OCI-LY7 (cell line): ENCODE results near the gene ZBTB21. TPM values are rescaled to one million over a fixed set of nuclear protein-coding genes. Genes with fewer than 3 reads are reported as not detected.

ENCODE experiments used
- BruUV-seq: library from RNA; stranded (reverse); fragments of 400-500 nt; replicated peaks from 2 replicates; lab custom pipeline; 2021; lab: Mats Ljungman, UMichigan
- CTCF ChIA-PET: fragments of 300-600 bp; sonication (Branson Sonifier 250); formaldehyde crosslinking; loops from one replicate; lab custom pipeline; 2022; ENCODE audit warnings: antibody characterized with exemption; ENCODE audit not compliant: unreplicated experiment; lab: Charles Lee
- POLR2A ChIA-PET: fragments of 300-600 bp; sonication (Branson Sonifier 250); formaldehyde crosslinking; loops from one replicate; lab custom pipeline; 2022; ENCODE audit warnings: antibody characterized with exemption; lab: Charles Lee
- DNase-seq: peaks from one replicate; pipeline ENCODE4 v3.0.0-alpha.2; 2015; ENCODE audit warnings: low spot score
- H2AFZ ChIP-seq: fragments of 200-600 bp; sonication (generic), shearing (Covaris generic); 2 replicates; pipeline ENCODE4 v1.6.1; 2014; ENCODE audit warnings: mild to moderate bottlenecking, antibody characterized with exemption, low read length, moderate library complexity
- H3K27ac ChIP-seq: fragments of 200-600 bp; sonication (generic); 2 replicates; pipeline ENCODE4 v1.5.1; 2014; ENCODE audit warnings: mixed run types, low read depth, mild to moderate bottlenecking, moderate library complexity, low read length, inconsistent platforms; ENCODE audit not compliant: poor library complexity, severe bottlenecking
- H3K36me3 ChIP-seq: fragments of 200-600 bp; sonication (generic); 2 replicates; pipeline ENCODE4 v1.6.1; 2014; ENCODE audit warnings: mild to moderate bottlenecking, antibody characterized with exemption, low read length, moderate library complexity, mixed read lengths; ENCODE audit not compliant: insufficient read depth
- H3K4me1 ChIP-seq: fragments of 200-600 bp; sonication (generic); 2 replicates; pipeline ENCODE4 v1.5.1; 2014; ENCODE audit warnings: mild to moderate bottlenecking, low read length; ENCODE audit not compliant: insufficient read depth, poor library complexity, severe bottlenecking
- H3K4me2 ChIP-seq: fragments of 200-600 bp; sonication (generic); 2 replicates; pipeline ENCODE4 v1.6.1; 2014; ENCODE audit warnings: mild to moderate bottlenecking, low read length
- H3K4me3 ChIP-seq: fragments of 200-600 bp; sonication (generic); 2 replicates; pipeline ENCODE4 v1.5.1; 2014; ENCODE audit warnings: mild to moderate bottlenecking, low read depth, low read length; ENCODE audit not compliant: poor library complexity, severe bottlenecking
- H3K79me2 ChIP-seq: fragments of 200-600 bp; sonication (generic); 2 replicates; pipeline ENCODE4 v1.6.1; 2016; ENCODE audit warnings: low read depth, mild to moderate bottlenecking, low read length, moderate library complexity, mixed read lengths; ENCODE audit not compliant: insufficient read depth
- H3K9me2 ChIP-seq: fragments of 200-600 bp; sonication (generic); 2 replicates; pipeline ENCODE4 v1.6.1; 2016; ENCODE audit warnings: mild to moderate bottlenecking, low read length, mixed read lengths; ENCODE audit not compliant: insufficient read depth
- H3K9me3 ChIP-seq: fragments of 200-600 bp; sonication (generic); 2 replicates; pipeline ENCODE4 v1.6.1; 2014; ENCODE audit warnings: mild to moderate bottlenecking, mixed run types, low read length, mixed read lengths
- H4K20me1 ChIP-seq: fragments of 200-600 bp; sonication (generic); 2 replicates; pipeline ENCODE4 v1.6.1; 2014; ENCODE audit warnings: mild to moderate bottlenecking, antibody characterized with exemption, low read length, moderate library complexity, mixed read lengths; ENCODE audit not compliant: insufficient read depth
- EZH2phosphoT487 ChIP-seq: fragments of 200-600 bp; sonication (generic); IDR thresholded peaks from 2 replicates; pipeline ENCODE4 v1.6.1; 2018; ENCODE audit warnings: low read depth, borderline replicate concordance, mild to moderate bottlenecking, mixed run types, antibody characterized with exemption, low read length, moderate library complexity, mixed read lengths
- intact Hi-C: fragments of 100-400 bp; cut with micrococcal nuclease; formaldehyde crosslinking; loops from one replicate; pipeline ENCODE4 v1.10.0; 2022; ENCODE audit not compliant: unreplicated experiment
- total RNA-seq, 2 experiments: library from RNA; depleted of rRNA in 1 of 2; stranded (reverse); fragments of >200 nt in 1 of 2; shearing (Covaris generic) in 1 of 2; gene quantifications; 2 replicates each; pipeline ENCODE4 v1.2.3, GENCODE V29; 2014 to 2022
- TF ChIP-seq, protein P1 (sequence below): fragments of 200-600 bp; sonication (generic); conservative IDR thresholded peaks from 2 replicates; pipeline ENCODE4 v1.5.1; 2014; ENCODE audit warnings: mild to moderate bottlenecking, antibody characterized with exemption, low read length, moderate library complexity, mixed read lengths

ZBTB21 gene
- total RNA-seq, 2 experiments from 2014 or later: 10.0 to 19.6 TPM

DNA sequence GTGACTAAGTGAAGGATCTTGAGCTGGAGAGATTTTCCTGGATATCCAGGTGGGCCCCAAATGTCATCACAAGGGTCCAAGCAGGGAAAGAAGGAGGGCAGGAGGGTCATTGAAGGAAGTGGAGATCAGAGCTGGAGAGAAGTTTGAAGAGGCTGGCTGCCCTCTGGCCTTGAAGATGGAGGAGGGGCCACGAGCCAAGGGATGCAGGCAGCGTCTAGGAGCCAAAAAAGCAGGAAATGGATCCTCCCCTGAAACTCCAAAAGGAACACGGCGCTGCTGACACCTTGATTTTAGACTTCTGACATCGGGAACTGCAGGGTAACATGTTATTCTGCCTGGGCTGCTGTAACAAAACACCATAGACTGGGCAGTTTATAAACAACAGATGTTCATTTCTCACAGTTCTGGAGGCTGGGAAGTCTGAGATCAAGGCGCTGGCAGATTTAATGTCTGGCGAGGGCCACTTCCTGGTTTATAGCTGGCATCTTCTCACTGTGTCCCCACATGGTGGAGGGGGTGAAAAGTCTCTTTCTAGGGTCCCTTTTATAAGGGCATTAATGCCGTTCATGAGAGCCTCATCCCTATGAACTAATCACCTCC, 28.8 kb upstream of the ZBTB21 start:
- no peaks in the 10 kb centered on the region for H3K79me2 ChIP-seq
- no peaks in the 10 kb centered on the region for H3K9me2 ChIP-seq
- H3K9me3 ChIP-seq: no peaks in the 10 kb centered on the region
- H4K20me1 ChIP-seq: no peaks in the 10 kb centered on the region
- TF ChIP-seq, protein P1, sequence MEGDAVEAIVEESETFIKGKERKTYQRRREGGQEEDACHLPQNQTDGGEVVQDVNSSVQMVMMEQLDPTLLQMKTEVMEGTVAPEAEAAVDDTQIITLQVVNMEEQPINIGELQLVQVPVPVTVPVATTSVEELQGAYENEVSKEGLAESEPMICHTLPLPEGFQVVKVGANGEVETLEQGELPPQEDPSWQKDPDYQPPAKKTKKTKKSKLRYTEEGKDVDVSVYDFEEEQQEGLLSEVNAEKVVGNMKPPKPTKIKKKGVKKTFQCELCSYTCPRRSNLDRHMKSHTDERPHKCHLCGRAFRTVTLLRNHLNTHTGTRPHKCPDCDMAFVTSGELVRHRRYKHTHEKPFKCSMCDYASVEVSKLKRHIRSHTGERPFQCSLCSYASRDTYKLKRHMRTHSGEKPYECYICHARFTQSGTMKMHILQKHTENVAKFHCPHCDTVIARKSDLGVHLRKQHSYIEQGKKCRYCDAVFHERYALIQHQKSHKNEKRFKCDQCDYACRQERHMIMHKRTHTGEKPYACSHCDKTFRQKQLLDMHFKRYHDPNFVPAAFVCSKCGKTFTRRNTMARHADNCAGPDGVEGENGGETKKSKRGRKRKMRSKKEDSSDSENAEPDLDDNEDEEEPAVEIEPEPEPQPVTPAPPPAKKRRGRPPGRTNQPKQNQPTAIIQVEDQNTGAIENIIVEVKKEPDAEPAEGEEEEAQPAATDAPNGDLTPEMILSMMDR: no peak
- TF ChIP-seq EZH2phosphoT487: no peak
- no peak for DNase-seq
- no peak overlapping the region for H3K4me3 ChIP-seq
- no peak overlapping the region for H3K4me2 ChIP-seq
- no TSS peak for BruUV-seq
- ChIA-PET POLR2A (interaction anchor here (1.6 kb wide), 1 partner anchor 8 kb away, joined by 4 read pairs; no protein-coding TSS in a partner anchor), CTCF (no interaction called here)
- H2AFZ ChIP-seq: peak overlapping the region; percentile 42; the same call in 1 of the 2 replicates
- no peak overlapping the region for H3K27ac ChIP-seq
- no peaks in the 10 kb centered on the region for H3K36me3 ChIP-seq
- peaks cover 8% of the 10 kb centered on the region for H3K4me1 ChIP-seq
- intact Hi-C loops: no loop called here

DNA sequence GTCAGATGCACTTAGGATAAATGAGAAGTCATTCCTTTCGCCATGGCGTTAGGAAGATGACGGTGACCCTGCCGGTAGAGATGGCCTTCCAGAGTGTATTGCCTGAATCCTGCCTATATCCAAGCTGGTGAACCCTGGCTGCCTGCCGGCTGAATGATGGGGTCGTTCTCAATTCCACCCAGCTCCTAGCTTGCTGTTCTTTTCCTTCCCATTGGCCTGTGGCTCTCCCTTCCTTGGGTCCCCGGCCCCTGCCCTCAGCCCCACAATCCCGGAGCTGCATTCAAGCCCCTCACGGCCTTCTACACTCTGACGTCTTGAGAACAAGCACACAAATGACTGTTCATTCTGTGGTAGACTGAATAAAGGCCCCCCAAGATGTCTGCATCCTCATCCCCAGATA, 28.2 kb upstream of the ZBTB21 start:
- no peaks in the 10 kb centered on the region for H3K36me3 ChIP-seq
- intact Hi-C loops: no loop called here
- no peak overlapping the region for H3K27ac ChIP-seq
- no peak overlapping the region for H3K4me2 ChIP-seq
- H4K20me1 ChIP-seq: no peaks in the 10 kb centered on the region
- no peaks in the 10 kb centered on the region for H3K9me3 ChIP-seq
- ChIA-PET POLR2A (no interaction called here), CTCF (no interaction called here)
- no peaks in the 10 kb centered on the region for H3K79me2 ChIP-seq
- peaks cover 9% of the 10 kb centered on the region for H3K4me1 ChIP-seq
- no peak overlapping the region for H3K4me3 ChIP-seq
- no peak overlapping the region for H2AFZ ChIP-seq
- no peaks in the 10 kb centered on the region for H3K9me2 ChIP-seq
- no TSS peak for BruUV-seq
- TF ChIP-seq, protein P1: no peak
- TF ChIP-seq EZH2phosphoT487: no peak
- DNase-seq: no peak

DNA sequence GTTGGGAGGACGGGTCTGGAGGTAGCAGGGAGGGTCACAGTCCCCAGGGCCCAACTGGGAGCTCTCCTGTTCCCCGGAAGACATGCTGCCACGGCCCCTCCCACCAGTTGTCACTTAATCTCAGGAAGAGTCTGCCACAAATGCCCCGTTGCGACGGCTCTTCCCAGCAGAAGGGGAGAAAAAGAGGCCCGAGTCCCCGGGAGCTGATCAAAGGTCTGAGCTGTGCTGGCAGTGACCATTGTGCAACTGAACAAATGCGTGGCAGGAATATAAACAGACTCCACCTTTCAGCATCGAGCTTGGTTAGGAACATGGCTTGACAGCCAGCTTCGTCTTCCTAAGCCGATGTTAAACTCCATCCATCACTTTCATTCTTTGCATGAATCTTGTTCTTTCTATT, 27.8 kb upstream of the ZBTB21 start:
- no peaks in the 10 kb centered on the region for H3K79me2 ChIP-seq
- peaks cover 13% of the 10 kb centered on the region for H3K4me1 ChIP-seq
- no peak for DNase-seq
- H3K4me2 ChIP-seq: no peak overlapping the region
- no peaks in the 10 kb centered on the region for H3K36me3 ChIP-seq
- H2AFZ ChIP-seq: no peak overlapping the region
- H3K27ac ChIP-seq: no peak overlapping the region
- H4K20me1 ChIP-seq: no peaks in the 10 kb centered on the region
- intact Hi-C loops: no loop called here
- ChIA-PET POLR2A (no interaction called here), CTCF (no interaction called here)
- no peak overlapping the region for H3K4me3 ChIP-seq
- H3K9me3 ChIP-seq: no peaks in the 10 kb centered on the region
- no TSS peak for BruUV-seq
- no peaks in the 10 kb centered on the region for H3K9me2 ChIP-seq
- TF ChIP-seq, protein P1: no peak
- TF ChIP-seq EZH2phosphoT487: no peak
